Nephron (organoid): ENCODE results near the gene ZBTB16.
A peak's percentile ranks its signal among the peaks of the same experiment; 100 is the strongest.

Experiments used
- H3K27ac Mint-ChIP-seq, 3 experiments: 2 replicates each; pipeline ENCODE4 v1.8.0; 2020; ENCODE audit warnings: mixed read lengths in 3 of 3, mild to moderate bottlenecking in 2 of 3, moderate library complexity in 1 of 3
- H3K27me3 Mint-ChIP-seq: 2 replicates; pipeline ENCODE4 v1.8.0; 2021; ENCODE audit warnings: low read depth, mild to moderate bottlenecking, moderate library complexity, mixed read lengths
- H3K36me3 Mint-ChIP-seq: 2 replicates; pipeline ENCODE4 v1.8.0; 2020; ENCODE audit warnings: low read depth, mixed read lengths
- H3K4me1 Mint-ChIP-seq: 2 replicates; pipeline ENCODE4 v1.8.0; 2020; ENCODE audit warnings: mixed read lengths
- H3K4me3 Mint-ChIP-seq, 3 experiments: 2 replicates each; pipeline ENCODE4 v1.8.0; 2020; ENCODE audit warnings: mild to moderate bottlenecking in 3 of 3, mixed read lengths in 3 of 3, moderate library complexity in 2 of 3
- H3K9me3 Mint-ChIP-seq: 2 replicates; pipeline ENCODE4 v1.8.0; 2020; ENCODE audit warnings: mixed read lengths
- TF ChIP-seq, protein P1 (sequence below), 3 experiments: fragments of 200-600 bp; sonication (generic); IDR thresholded peaks; one replicate each; pipeline ENCODE4 v1.5.0; 2021; ENCODE audit warnings: antibody characterized with exemption in 3 of 3; ENCODE audit not compliant: unreplicated experiment in 3 of 3

ZBTB16 gene

DNA sequence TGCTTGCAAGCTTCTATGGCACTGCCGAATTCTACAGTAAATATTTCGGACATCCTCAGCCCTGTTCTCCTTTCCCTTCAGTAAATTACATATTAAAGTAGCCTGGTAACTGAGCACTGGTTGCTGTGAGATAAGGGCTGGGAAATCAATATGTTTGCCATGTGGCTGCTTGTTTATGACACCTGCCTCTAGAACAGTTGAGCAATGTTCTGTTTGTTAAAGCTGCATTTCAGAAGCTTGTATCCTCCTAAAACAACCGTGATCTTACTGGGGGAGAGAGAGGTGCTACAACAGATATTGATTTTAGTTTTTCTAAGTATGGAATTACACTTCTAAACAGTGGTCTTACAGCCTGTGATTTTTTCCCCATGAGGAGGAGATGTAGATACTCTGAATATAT lies 39.4 kb downstream of the ZBTB16 start:
- H3K4me1 Mint-ChIP-seq = peaks cover 27% of the 10 kb centered on the region
- H3K27ac Mint-ChIP-seq = peak overlapping the region in 1 of 3 experiments; percentile 8
- H3K36me3 Mint-ChIP-seq = no peaks in the 10 kb centered on the region
- no peaks in the 10 kb centered on the region for H3K9me3 Mint-ChIP-seq
- H3K27me3 Mint-ChIP-seq = peaks cover 49% of the 10 kb centered on the region
- TF ChIP-seq, protein P1, sequence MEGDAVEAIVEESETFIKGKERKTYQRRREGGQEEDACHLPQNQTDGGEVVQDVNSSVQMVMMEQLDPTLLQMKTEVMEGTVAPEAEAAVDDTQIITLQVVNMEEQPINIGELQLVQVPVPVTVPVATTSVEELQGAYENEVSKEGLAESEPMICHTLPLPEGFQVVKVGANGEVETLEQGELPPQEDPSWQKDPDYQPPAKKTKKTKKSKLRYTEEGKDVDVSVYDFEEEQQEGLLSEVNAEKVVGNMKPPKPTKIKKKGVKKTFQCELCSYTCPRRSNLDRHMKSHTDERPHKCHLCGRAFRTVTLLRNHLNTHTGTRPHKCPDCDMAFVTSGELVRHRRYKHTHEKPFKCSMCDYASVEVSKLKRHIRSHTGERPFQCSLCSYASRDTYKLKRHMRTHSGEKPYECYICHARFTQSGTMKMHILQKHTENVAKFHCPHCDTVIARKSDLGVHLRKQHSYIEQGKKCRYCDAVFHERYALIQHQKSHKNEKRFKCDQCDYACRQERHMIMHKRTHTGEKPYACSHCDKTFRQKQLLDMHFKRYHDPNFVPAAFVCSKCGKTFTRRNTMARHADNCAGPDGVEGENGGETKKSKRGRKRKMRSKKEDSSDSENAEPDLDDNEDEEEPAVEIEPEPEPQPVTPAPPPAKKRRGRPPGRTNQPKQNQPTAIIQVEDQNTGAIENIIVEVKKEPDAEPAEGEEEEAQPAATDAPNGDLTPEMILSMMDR (IDR thresholded peaks at IDR 0.05; ENCODE audit: unreplicated experiment in 3 of 3) = no peak
- no peak overlapping the region for H3K4me3 Mint-ChIP-seq

DNA sequence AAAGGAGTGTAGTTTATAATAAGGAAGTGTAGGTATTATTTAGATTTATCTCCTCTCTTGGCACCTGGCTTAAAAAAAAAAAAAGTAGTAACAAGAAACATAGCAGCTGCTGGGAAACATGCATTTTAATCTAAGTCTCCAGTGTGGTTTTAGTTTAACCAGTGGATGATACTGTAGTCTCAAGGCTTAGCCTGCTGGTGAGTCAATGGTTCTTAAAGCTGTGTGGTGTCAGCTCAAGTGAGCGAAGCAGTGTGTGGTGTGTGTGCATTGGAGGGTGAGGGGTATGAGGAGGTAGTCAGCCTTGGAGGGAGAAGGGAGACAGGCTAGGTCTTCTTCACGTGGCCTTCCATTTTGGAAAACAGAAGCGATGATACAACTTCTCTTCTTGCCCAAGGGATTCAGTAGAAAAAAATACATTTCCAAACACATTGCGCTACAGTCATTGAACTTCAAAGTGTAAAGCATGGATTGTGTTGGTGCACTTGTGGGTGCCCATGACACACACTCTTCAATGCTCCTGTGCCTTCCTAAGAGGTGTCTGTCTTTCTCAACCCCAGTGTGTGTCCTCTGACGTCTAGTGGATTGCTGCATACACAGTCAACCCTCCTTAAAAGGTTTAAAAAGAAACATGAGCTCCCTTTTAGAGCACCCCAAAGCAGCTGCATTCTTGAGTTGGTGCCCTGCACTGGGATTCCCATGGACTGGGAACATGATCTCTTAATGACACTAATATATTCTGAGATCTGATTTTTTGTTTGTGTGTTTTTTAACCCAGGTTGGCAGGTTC lies 40.1 kb downstream of the ZBTB16 start:
- Mint-ChIP-seq H3K4me3 (no peak overlapping the region), H3K36me3 (no peaks in the 10 kb centered on the region), H3K27ac (peak overlapping the region in 1 of 3 experiments; percentile 72), H3K4me1 (peaks cover 27% of the 10 kb centered on the region), H3K27me3 (peaks cover 50% of the 10 kb centered on the region), H3K9me3 (no peaks in the 10 kb centered on the region)
- TF ChIP-seq, protein P1 (IDR thresholded peaks at IDR 0.05; ENCODE audit: unreplicated experiment in 3 of 3) = no peak

DNA sequence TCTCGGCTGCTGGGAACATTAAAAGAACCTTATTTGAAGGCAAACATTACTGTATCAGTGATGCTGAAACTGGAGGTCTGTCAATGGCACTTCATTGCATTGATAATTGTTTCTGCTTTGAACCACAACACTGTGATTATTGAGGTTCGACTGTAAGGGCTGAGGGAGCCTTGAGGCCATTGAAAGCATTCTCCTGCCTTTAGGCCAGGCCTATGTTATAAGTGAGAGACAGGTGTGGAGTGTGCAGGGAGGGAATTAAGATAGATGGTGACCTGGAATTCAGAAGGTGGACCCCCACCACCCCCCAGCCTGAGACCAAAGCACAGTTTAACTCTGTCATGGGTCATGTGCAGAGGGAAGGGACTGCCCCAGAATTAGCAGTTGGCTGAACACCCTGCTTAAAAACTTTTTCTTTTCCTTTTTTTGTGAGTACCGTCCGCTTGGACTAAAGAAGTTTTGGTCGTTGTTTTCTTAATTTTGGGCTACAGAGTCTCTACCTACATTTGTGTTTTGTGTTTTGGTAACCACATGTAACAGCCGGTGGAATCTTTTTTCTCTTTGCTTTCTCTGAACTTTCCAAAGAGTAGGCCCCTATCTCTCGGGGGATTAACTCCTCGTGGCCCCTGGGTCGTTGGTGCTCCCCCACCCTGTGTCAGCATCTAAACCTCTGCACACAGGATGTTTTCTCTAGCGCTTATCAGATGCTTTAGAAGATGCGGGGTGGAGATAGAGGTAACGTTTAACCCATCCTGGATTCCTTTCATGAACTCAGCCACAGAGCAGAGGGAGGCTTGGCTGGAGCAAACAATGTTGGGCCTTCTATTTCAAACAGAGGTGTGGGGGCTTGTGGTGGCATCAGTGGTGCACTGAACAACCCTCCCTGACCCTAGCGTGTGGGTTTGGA lies 43.7 kb downstream of the ZBTB16 start:
- Mint-ChIP-seq H3K9me3 (no peaks in the 10 kb centered on the region), H3K4me1 (peaks cover 19% of the 10 kb centered on the region), H3K27ac (no peak overlapping the region), H3K36me3 (no peaks in the 10 kb centered on the region), H3K4me3 (no peak overlapping the region), H3K27me3 (peaks cover 78% of the 10 kb centered on the region)
- TF ChIP-seq, protein P1 (IDR thresholded peaks at IDR 0.05; ENCODE audit: unreplicated experiment in 3 of 3) = no peak

DNA sequence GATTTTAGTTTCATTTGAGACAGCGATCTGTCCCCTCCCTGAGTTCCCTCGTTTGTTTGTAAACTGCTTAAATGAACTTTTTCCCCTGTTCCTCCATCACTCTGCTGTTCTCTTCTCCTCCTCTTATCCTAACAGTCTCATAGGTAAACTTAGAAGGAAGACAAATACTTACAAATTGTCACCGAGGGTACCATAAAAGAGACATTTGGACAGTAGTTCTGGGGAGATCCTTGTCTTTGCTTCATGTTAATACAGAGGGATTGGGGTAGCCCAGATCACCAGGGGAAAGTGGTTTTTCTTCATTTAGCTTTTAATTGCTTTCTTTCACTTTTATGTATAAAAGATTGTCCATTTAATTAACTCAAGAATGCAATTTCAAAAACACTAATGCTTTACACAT lies 46.1 kb downstream of the ZBTB16 start:
- peaks cover 86% of the 10 kb centered on the region for H3K27me3 Mint-ChIP-seq
- TF ChIP-seq, protein P1 (IDR thresholded peaks at IDR 0.05; ENCODE audit: unreplicated experiment in 3 of 3) = no peak
- H3K4me3 Mint-ChIP-seq = no peak overlapping the region
- no peak overlapping the region for H3K27ac Mint-ChIP-seq
- H3K36me3 Mint-ChIP-seq = no peaks in the 10 kb centered on the region
- no peaks in the 10 kb centered on the region for H3K4me1 Mint-ChIP-seq
- H3K9me3 Mint-ChIP-seq = no peaks in the 10 kb centered on the region

DNA sequence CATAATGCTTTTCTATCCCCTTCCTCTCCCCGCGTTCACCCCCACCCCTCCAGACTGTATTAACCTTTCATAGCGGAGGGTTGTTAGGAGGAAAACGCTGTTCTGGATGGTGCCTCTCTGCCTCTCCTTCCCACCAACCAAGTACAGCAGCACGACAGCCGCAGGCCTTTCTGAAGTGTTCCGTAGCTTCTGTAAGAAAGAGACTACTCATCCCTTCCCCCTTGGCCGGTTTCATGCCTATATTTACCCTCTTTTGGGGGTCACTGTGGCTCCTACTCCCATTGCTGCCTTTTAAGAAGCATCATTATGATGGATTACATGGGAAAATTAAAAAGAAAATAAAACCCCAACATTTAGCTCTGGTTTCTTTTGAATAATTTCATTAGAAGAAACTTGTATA lies 46.5 kb downstream of the ZBTB16 start:
- H3K27me3 Mint-ChIP-seq = peaks cover 90% of the 10 kb centered on the region
- no peaks in the 10 kb centered on the region for H3K9me3 Mint-ChIP-seq
- H3K4me1 Mint-ChIP-seq = peaks cover 3% of the 10 kb centered on the region

More for the DNA sequence above, 46.5 kb downstream of the ZBTB16 start:
- Mint-ChIP-seq H3K27ac (no peak overlapping the region), H3K36me3 (no peaks in the 10 kb centered on the region), H3K4me3 (no peak overlapping the region)
- TF ChIP-seq, protein P1 (IDR thresholded peaks at IDR 0.05; ENCODE audit: unreplicated experiment in 3 of 3) = no peak
